ENCODE results near the gene CELF2. TPM values are rescaled to one million over a fixed set of nuclear protein-coding genes. Genes with fewer than 3 reads are reported as not detected.

The CELF2 gene
- total RNA-seq, 1 donor from 2014 or later, result 31.6 TPM

DNA sequence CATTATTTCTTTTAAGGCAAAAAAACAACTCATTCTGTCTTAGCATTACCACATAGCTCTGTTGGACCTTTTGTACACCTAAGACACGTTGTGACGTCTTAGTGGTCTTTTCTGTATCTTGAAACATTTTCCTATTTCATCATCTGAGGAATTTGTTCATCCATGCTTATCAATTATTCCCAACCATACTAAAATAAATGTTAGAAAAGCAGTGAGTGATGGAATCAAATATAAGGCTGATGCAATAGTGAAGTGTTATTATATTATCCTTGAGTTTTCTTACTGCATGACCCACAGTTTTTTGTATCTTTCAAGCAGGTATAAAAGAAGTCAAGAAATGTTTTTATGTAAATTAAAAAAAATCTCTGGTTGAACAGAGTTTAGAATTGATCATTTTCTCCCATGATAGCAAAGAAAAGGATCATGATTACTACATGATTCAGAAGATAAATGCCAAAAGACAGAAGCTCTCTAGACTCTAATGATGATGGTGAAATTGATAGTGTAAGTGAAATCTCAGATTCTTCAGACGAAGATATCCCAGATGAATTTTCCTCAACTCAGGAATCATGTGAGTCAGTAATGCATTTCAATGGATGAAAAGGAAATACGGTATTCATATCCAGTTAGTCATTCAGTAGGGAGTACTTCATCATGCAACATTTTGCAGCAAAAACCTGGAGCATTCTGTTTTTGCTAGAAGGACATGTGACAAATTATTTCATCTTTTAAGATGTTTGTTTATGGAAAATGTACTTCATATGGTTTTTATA is 51.4 kb downstream of the CELF2 start:
- peaks cover 6% of the 10 kb centered on the region for H3K9me3 Mint-ChIP-seq
- no peak overlapping the region for H3K4me3 Mint-ChIP-seq
- DNase-seq (ENCODE audit: low spot score), result no peak
- Histone ChIP-seq H3K79me2 (ENCODE audit: low read depth) (no peaks in the 10 kb centered on the region), H3K4me3 (no peak overlapping the region), H2AFZ (replicated peaks) (no peak overlapping the region), H3F3A (ENCODE audit: low read depth) (no peaks in the 10 kb centered on the region), H3K4me1 (peaks cover 5% of the 10 kb centered on the region), H3K27me3 (no peaks in the 10 kb centered on the region), H3K27ac (no peak overlapping the region), H3K9me3 (ENCODE audit: low read depth) (no peaks in the 10 kb centered on the region), H3K4me2 (no peak overlapping the region), H3K9ac (no peak overlapping the region), H4K20me1 (ENCODE audit: low read depth) (no peaks in the 10 kb centered on the region), H3K36me3 (no peaks in the 10 kb centered on the region)
- H3K4me1 Mint-ChIP-seq, result no peaks in the 10 kb centered on the region
- no peaks in the 10 kb centered on the region for H3K36me3 Mint-ChIP-seq
- TF ChIP-seq EZH2 (IDR thresholded peaks at IDR 0.05) (no peak), EZH2phosphoT487 (IDR thresholded peaks at IDR 0.05) (no peak)
- TF ChIP-seq, protein P1, sequence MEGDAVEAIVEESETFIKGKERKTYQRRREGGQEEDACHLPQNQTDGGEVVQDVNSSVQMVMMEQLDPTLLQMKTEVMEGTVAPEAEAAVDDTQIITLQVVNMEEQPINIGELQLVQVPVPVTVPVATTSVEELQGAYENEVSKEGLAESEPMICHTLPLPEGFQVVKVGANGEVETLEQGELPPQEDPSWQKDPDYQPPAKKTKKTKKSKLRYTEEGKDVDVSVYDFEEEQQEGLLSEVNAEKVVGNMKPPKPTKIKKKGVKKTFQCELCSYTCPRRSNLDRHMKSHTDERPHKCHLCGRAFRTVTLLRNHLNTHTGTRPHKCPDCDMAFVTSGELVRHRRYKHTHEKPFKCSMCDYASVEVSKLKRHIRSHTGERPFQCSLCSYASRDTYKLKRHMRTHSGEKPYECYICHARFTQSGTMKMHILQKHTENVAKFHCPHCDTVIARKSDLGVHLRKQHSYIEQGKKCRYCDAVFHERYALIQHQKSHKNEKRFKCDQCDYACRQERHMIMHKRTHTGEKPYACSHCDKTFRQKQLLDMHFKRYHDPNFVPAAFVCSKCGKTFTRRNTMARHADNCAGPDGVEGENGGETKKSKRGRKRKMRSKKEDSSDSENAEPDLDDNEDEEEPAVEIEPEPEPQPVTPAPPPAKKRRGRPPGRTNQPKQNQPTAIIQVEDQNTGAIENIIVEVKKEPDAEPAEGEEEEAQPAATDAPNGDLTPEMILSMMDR (IDR thresholded peaks at IDR 0.05), result no peak
- H3K27me3 Mint-ChIP-seq (ENCODE audit: insufficient read depth, low read depth), result no peaks in the 10 kb centered on the region
- no peak overlapping the region for H3K27ac Mint-ChIP-seq

DNA sequence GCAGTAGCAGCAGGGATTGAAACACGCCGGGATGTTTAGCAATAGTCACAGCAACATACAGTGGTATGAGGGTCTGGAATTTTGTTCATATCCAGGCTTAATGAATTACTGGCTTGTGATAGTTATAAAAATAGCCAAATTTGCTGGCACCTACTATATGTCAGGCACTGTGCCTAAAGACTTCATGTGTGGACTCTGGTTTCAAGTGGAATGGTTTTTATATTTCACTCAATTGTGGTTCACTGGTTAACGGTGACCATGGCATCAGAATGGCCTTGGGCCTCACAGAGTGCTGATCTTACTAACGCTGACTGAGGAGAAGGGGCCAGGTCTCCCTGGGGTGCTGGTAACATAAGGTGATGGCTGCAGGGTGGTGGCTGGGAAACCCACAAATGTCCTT is 55.7 kb downstream of the CELF2 start:
- Histone ChIP-seq H3K27ac (no peak overlapping the region), H3F3A (ENCODE audit: low read depth) (no peaks in the 10 kb centered on the region), H3K79me2 (ENCODE audit: low read depth) (no peaks in the 10 kb centered on the region), H3K4me2 (no peak overlapping the region), H3K9ac (no peak overlapping the region), H3K36me3 (no peaks in the 10 kb centered on the region), H3K4me1 (peaks cover 7% of the 10 kb centered on the region), H2AFZ (replicated peaks) (no peak overlapping the region), H3K9me3 (ENCODE audit: low read depth) (no peaks in the 10 kb centered on the region), H4K20me1 (ENCODE audit: low read depth) (peaks cover 9% of the 10 kb centered on the region), H3K27me3 (no peaks in the 10 kb centered on the region), H3K4me3 (no peak overlapping the region)
- no peak for DNase-seq (ENCODE audit: low spot score)
- peaks cover 2% of the 10 kb centered on the region for H3K27me3 Mint-ChIP-seq (ENCODE audit: insufficient read depth, low read depth)
- H3K9me3 Mint-ChIP-seq, result no peaks in the 10 kb centered on the region
- H3K4me3 Mint-ChIP-seq, result no peak overlapping the region
- H3K27ac Mint-ChIP-seq, result no peak overlapping the region
- H3K36me3 Mint-ChIP-seq, result no peaks in the 10 kb centered on the region
- TF ChIP-seq, protein P1 (IDR thresholded peaks at IDR 0.05), result no peak
- TF ChIP-seq EZH2 (IDR thresholded peaks at IDR 0.05), result no peak
- no peak for TF ChIP-seq EZH2phosphoT487 (IDR thresholded peaks at IDR 0.05)
- no peaks in the 10 kb centered on the region for H3K4me1 Mint-ChIP-seq

DNA sequence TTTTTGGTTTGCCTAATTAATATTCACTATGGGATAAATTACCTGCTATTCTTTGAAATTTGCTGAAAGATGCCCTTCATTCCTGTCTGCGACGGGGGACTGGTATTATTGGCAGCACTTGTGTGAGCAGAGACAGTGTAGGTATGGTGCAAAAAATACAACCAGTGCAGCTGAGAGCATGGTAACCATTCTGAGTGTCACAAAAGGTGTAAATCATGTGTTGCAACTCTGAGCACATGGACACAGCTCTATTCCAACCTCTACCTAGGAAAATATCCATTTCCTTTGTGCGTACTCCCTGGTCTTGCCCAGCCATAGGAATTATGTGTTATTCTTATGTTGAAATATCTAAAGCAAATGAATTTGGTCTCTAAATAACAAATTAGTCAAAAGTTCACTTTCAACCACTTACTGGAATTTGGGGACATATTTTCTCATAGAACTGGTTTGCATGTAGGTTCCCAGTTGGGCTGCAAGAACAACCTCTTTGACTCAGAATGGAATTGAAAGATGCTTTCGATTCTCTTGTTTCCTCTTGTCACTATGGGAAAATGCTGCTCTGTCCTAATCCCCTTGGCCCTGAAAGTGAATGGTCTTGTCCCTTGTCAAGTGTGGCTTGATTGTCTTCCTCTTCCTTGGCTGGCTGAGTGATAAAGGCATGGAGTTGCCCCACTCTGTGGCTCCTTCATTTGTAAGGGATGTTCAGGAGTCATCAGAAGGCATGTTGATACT is 57.0 kb downstream of the CELF2 start:
- Mint-ChIP-seq H3K27me3 (ENCODE audit: insufficient read depth, low read depth) (peaks cover 2% of the 10 kb centered on the region), H3K27ac (no peak overlapping the region), H3K4me3 (no peak overlapping the region), H3K4me1 (no peaks in the 10 kb centered on the region), H3K9me3 (no peaks in the 10 kb centered on the region), H3K36me3 (no peaks in the 10 kb centered on the region)
- H3K27ac ChIP-seq, result no peak overlapping the region
- no peak overlapping the region for H3K4me2 ChIP-seq
- H2AFZ ChIP-seq (replicated peaks), result no peak overlapping the region
- H3K9ac ChIP-seq, result no peak overlapping the region
- peaks cover 7% of the 10 kb centered on the region for H3K4me1 ChIP-seq
- no peak for DNase-seq (ENCODE audit: low spot score)
- peaks cover 9% of the 10 kb centered on the region for H4K20me1 ChIP-seq (ENCODE audit: low read depth)
- H3K27me3 ChIP-seq, result no peaks in the 10 kb centered on the region
- H3K9me3 ChIP-seq (ENCODE audit: low read depth), result no peaks in the 10 kb centered on the region
- no peak overlapping the region for H3K4me3 ChIP-seq
- H3K79me2 ChIP-seq (ENCODE audit: low read depth), result no peaks in the 10 kb centered on the region
- H3K36me3 ChIP-seq, result no peaks in the 10 kb centered on the region
- H3F3A ChIP-seq (ENCODE audit: low read depth), result no peaks in the 10 kb centered on the region
- no peak for TF ChIP-seq EZH2phosphoT487 (IDR thresholded peaks at IDR 0.05)
- TF ChIP-seq EZH2 (IDR thresholded peaks at IDR 0.05), result no peak
- TF ChIP-seq, protein P1 (IDR thresholded peaks at IDR 0.05), result no peak
